GM23338 (cell line): ENCODE data around the gene DOCK1. TPM values are rescaled to one million over a fixed set of nuclear protein-coding genes. Genes with fewer than 3 reads are reported as not detected.
A peak's percentile ranks its signal among the peaks of the same experiment; 100 is the strongest.

Experiments used
- ATAC-seq: fragments of 200-7000 bp; cut with Tn5 transposase; 3 replicates; pipeline ENCODE4 v1.9.1; 2020
- DNase-seq: peaks from one replicate; pipeline ENCODE4 v3.0.0-alpha.2; 2015; ENCODE audit warnings: low spot score
- H2AFZ ChIP-seq: fragments of 200-600 bp; sonication (generic); 2 replicates; pipeline ENCODE4 v1.8.0; 2016; ENCODE audit warnings: antibody characterized with exemption, mild to moderate bottlenecking, moderate library complexity
- H3F3A ChIP-seq: fragments of 200-600 bp; sonication (generic); replicated peaks from 2 replicates; pipeline ENCODE4 v1.8.0; 2017; ENCODE audit warnings: antibody characterized with exemption, mixed run types, low read depth
- H3K27ac ChIP-seq: fragments of 200-600 bp; sonication (generic); 2 replicates; pipeline ENCODE4 v1.6.1; 2016; ENCODE audit warnings: low read depth
- H3K27me3 ChIP-seq: fragments of 200-600 bp; sonication (generic); 2 replicates; pipeline ENCODE4 v1.8.0; 2016; ENCODE audit warnings: mild to moderate bottlenecking, mixed run types, moderate library complexity; ENCODE audit not compliant: insufficient read depth
- H3K36me3 ChIP-seq: fragments of 200-600 bp; sonication (generic); 2 replicates; pipeline ENCODE4 v1.8.0; 2016; ENCODE audit warnings: mild to moderate bottlenecking; ENCODE audit not compliant: insufficient read depth
- H3K4me1 ChIP-seq: fragments of 200-600 bp; sonication (generic); 2 replicates; pipeline ENCODE4 v1.8.0; 2016; ENCODE audit warnings: mild to moderate bottlenecking, moderate library complexity; ENCODE audit not compliant: insufficient read depth
- H3K4me2 ChIP-seq: fragments of 200-600 bp; sonication (generic); 2 replicates; pipeline ENCODE4 v1.7.1; 2017; ENCODE audit warnings: mixed run types
- H3K4me3 ChIP-seq: fragments of 200-600 bp; sonication (generic); 2 replicates; pipeline ENCODE4 v1.6.1; 2016; ENCODE audit warnings: mixed run types
- H3K79me2 ChIP-seq: fragments of 200-600 bp; sonication (generic); replicated peaks from 2 replicates; pipeline ENCODE4 v1.8.0; 2017; ENCODE audit warnings: mild to moderate bottlenecking; ENCODE audit not compliant: insufficient read depth
- H3K9me2 ChIP-seq: fragments of 200-600 bp; sonication (generic); 2 replicates; pipeline ENCODE4 v1.8.0; 2017; ENCODE audit not compliant: insufficient read depth
- H4K20me1 ChIP-seq: fragments of 200-600 bp; sonication (generic); replicated peaks from 2 replicates; pipeline ENCODE4 v1.8.0; 2017; ENCODE audit warnings: mild to moderate bottlenecking; ENCODE audit not compliant: insufficient read depth
- H3K27ac Mint-ChIP-seq: 2 replicates; pipeline ENCODE4 v1.8.0; 2020; ENCODE audit warnings: inconsistent platforms, mild to moderate bottlenecking, moderate library complexity, mixed read lengths
- H3K27me3 Mint-ChIP-seq: 3 replicates; pipeline ENCODE4 v1.8.0; 2022; ENCODE audit warnings: low read depth, mild to moderate bottlenecking, moderate library complexity, mixed read lengths, inconsistent platforms; ENCODE audit not compliant: insufficient read depth, poor library complexity
- H3K36me3 Mint-ChIP-seq: 3 replicates; pipeline ENCODE4 v1.8.0; 2021; ENCODE audit warnings: low read depth, mild to moderate bottlenecking, inconsistent platforms, moderate library complexity, mixed read lengths
- H3K4me1 Mint-ChIP-seq: 3 replicates; pipeline ENCODE4 v1.8.0; 2020; ENCODE audit warnings: mild to moderate bottlenecking, inconsistent platforms, mixed read lengths
- H3K4me3 Mint-ChIP-seq: 3 replicates; pipeline ENCODE4 v1.8.0; 2021; ENCODE audit warnings: moderate library complexity, mild to moderate bottlenecking, inconsistent platforms, mixed read lengths
- H3K9me3 Mint-ChIP-seq: 3 replicates; pipeline ENCODE4 v1.8.0; 2020; ENCODE audit warnings: moderate library complexity, mild to moderate bottlenecking, inconsistent platforms, mixed read lengths
- CREB1 ChIP-seq: fragments of 250-450 bp; sonication (Bioruptor Pico); IDR thresholded peaks from 2 replicates; pipeline ENCODE4 v1.5.0; 2020; ENCODE audit warnings: low read depth, mild to moderate bottlenecking, moderate library complexity
- CTCF ChIP-seq, 2 experiments: fragments of 200-600 bp in 1 of 2; sonication (generic) in 1 of 2; conservative IDR thresholded peaks; 2 replicates each; pipeline versions ENCODE4 v1.5.1 to v1.6.1; 2016 to 2017; ENCODE audit warnings: antibody characterized with exemption in 2 of 2, low read depth in 2 of 2, mild to moderate bottlenecking in 2 of 2, moderate library complexity in 1 of 2
- ETS1 ChIP-seq: IDR thresholded peaks from 2 replicates; pipeline ENCODE4 v1.6.1; 2016; ENCODE audit warnings: antibody characterized with exemption
- EZH2 ChIP-seq: fragments of 200-600 bp; sonication (generic); IDR thresholded peaks from one replicate; pipeline ENCODE4 v1.8.0; 2017; ENCODE audit warnings: antibody characterized with exemption, mild to moderate bottlenecking, low read depth; ENCODE audit not compliant: unreplicated experiment
- EZH2phosphoT487 ChIP-seq: fragments of 200-600 bp; sonication (generic); IDR thresholded peaks from one replicate; pipeline ENCODE4 v1.8.1; 2018; ENCODE audit warnings: antibody characterized with exemption; ENCODE audit not compliant: unreplicated experiment
- JUNB ChIP-seq: IDR thresholded peaks from one replicate; pipeline ENCODE4 v1.6.1; 2016; ENCODE audit warnings: antibody characterized with exemption; ENCODE audit not compliant: unreplicated experiment
- NANOG ChIP-seq: IDR thresholded peaks from 2 replicates; pipeline ENCODE4 v1.6.1; 2016; ENCODE audit warnings: antibody characterized with exemption, borderline replicate concordance
- POLR2AphosphoS5 ChIP-seq: IDR thresholded peaks from 2 replicates; pipeline ENCODE4 v1.6.1; 2016; ENCODE audit warnings: antibody characterized with exemption, low read depth
- REST ChIP-seq: IDR thresholded peaks from one replicate; pipeline ENCODE4 v1.6.1; 2018; ENCODE audit warnings: antibody characterized with exemption; ENCODE audit not compliant: unreplicated experiment
- STAT1 ChIP-seq: IDR thresholded peaks from one replicate; pipeline ENCODE4 v1.6.1; 2016; ENCODE audit warnings: antibody characterized with exemption; ENCODE audit not compliant: unreplicated experiment
- ZNF114 ChIP-seq: fragments of 250-450 bp; sonication (Bioruptor Pico); IDR thresholded peaks from 2 replicates; pipeline ENCODE4 v1.5.0; 2020; ENCODE audit warnings: mild to moderate bottlenecking, moderate library complexity
- ZNF331 ChIP-seq: fragments of 250-450 bp; sonication (Bioruptor Pico); IDR thresholded peaks from 2 replicates; pipeline ENCODE4 v1.5.0; 2020; ENCODE audit warnings: low read depth, mild to moderate bottlenecking, moderate library complexity
- ZNF462 ChIP-seq: fragments of 250-450 bp; sonication (Bioruptor Pico); IDR thresholded peaks from 2 replicates; pipeline ENCODE4 v1.5.0; 2020; ENCODE audit warnings: mild to moderate bottlenecking, moderate library complexity
- polyA plus RNA-seq: library from polyadenylated mRNA; unstranded; fragments of >200 nt; fragmentation: Nextera tagmentation; extraction: Ambion mirVana; gene quantifications from 2 replicates; pipeline ENCODE4 v1.2.1, GENCODE V29; 2016
- total RNA-seq: library from RNA; depleted of rRNA; stranded (reverse); fragments of >200 nt; shearing (Covaris generic); gene quantifications from 2 replicates; pipeline ENCODE4 v1.2.3, GENCODE V29; 2014

DOCK1 gene
- total and polyA plus RNA-seq, 2 experiments from 2014 or later = 13.2 to 55.3 TPM

GRCh38 chr10:127242914-127243313 lies 337.7 kb downstream of the DOCK1 start:
- Histone ChIP-seq H3K27ac (no peak overlapping the region), H3K79me2 (no peaks in the 10 kb centered on the region; the same call in 1 of the 2 replicates), H2AFZ (no peak overlapping the region), H3K4me1 (no peaks in the 10 kb centered on the region), H3K27me3 (no peaks in the 10 kb centered on the region), H3F3A (no peaks in the 10 kb centered on the region), H3K4me3 (no peak overlapping the region), H4K20me1 (no peaks in the 10 kb centered on the region), H3K36me3 (no peaks in the 10 kb centered on the region), H3K4me2 (no peak overlapping the region), H3K9me2 (no peaks in the 10 kb centered on the region)
- TF ChIP-seq STAT1 (no peak), NANOG (no peak), ETS1 (no peak), REST (no peak), EZH2 (no peak), ZNF331 (CRISPR knock-in tag) (no peak), ZNF462 (CRISPR knock-in tag) (no peak), POLR2AphosphoS5 (no peak), CTCF (conservative IDR thresholded peaks at IDR 0.05; ENCODE audit: low read depth in 2 of 2) (no peak), JUNB (no peak), EZH2phosphoT487 (no peak), CREB1 (no peak), ZNF114 (CRISPR knock-in tag) (no peak)
- Mint-ChIP-seq H3K4me1 (peaks cover 4% of the 10 kb centered on the region; the same call in 2 of the 3 replicates), H3K36me3 (peaks cover 4% of the 10 kb centered on the region), H3K9me3 (no peaks in the 10 kb centered on the region), H3K27ac (0 out of 2 replicates have a peak overlapping the region, but pooled peaks have one; percentile 26), H3K27me3 (peaks cover 2% of the 10 kb centered on the region), H3K4me3 (no peak overlapping the region)
- ATAC-seq (no peak), DNase-seq (no peak)
